ENCODE measurements around the gene TUBGCP2. TPM values are rescaled to one million over a fixed set of nuclear protein-coding genes. Genes with fewer than 3 reads are reported as not detected.

TUBGCP2 gene
- total RNA-seq, 1 donor from 2014 or later = 55.4 TPM

GRCh38 chr10:133299224-133299623, 9.4 kb downstream of the TUBGCP2 start:
- no peak overlapping the region for H3K4me3 Mint-ChIP-seq
- no peak overlapping the region for H3K4me3 ChIP-seq
- H3K4me1 Mint-ChIP-seq = no peaks in the 10 kb centered on the region
- TF ChIP-seq CTCF (IDR thresholded peaks at IDR 0.05) (no peak), EZH2phosphoT487 (IDR thresholded peaks at IDR 0.05) (no peak), EZH2 (IDR thresholded peaks at IDR 0.05) (no peak)
- H3K79me2 ChIP-seq (ENCODE audit: low read depth) = peaks cover 17% of the 10 kb centered on the region
- no peaks in the 10 kb centered on the region for H3K9me3 Mint-ChIP-seq
- no peaks in the 10 kb centered on the region for H3K9me3 ChIP-seq (ENCODE audit: low read depth)
- peaks cover 25% of the 10 kb centered on the region for H3K36me3 Mint-ChIP-seq
- no peak overlapping the region for H3K27ac Mint-ChIP-seq
- no peak for DNase-seq (ENCODE audit: low spot score)
- no peaks in the 10 kb centered on the region for H3K4me1 ChIP-seq
- H3F3A ChIP-seq (ENCODE audit: low read depth) = no peaks in the 10 kb centered on the region
- no peaks in the 10 kb centered on the region for H3K27me3 ChIP-seq
- H3K4me2 ChIP-seq = no peak overlapping the region
- no peaks in the 10 kb centered on the region for H3K36me3 ChIP-seq
- H4K20me1 ChIP-seq (ENCODE audit: low read depth) = peaks cover 17% of the 10 kb centered on the region
- no peak overlapping the region for H2AFZ ChIP-seq (replicated peaks)
- no peak overlapping the region for H3K9ac ChIP-seq
- H3K27me3 Mint-ChIP-seq (ENCODE audit: insufficient read depth, low read depth) = peaks cover 3% of the 10 kb centered on the region
- no peak overlapping the region for H3K27ac ChIP-seq

GRCh38 chr10:133298466-133298865, 10.2 kb downstream of the TUBGCP2 start:
- H3K9me3 Mint-ChIP-seq = no peaks in the 10 kb centered on the region
- no peaks in the 10 kb centered on the region for H3K9me3 ChIP-seq (ENCODE audit: low read depth)
- no peak for TF ChIP-seq EZH2phosphoT487 (IDR thresholded peaks at IDR 0.05)
- no peak for TF ChIP-seq CTCF (IDR thresholded peaks at IDR 0.05)
- TF ChIP-seq EZH2 (IDR thresholded peaks at IDR 0.05) = no peak

GRCh38 chr10:133297504-133297903, 11.2 kb downstream of the TUBGCP2 start:
- no peaks in the 10 kb centered on the region for H3K4me1 Mint-ChIP-seq
- no peak overlapping the region for H3K9ac ChIP-seq
- no peak overlapping the region for H3K27ac ChIP-seq
- peaks cover 1% of the 10 kb centered on the region for H3K27me3 Mint-ChIP-seq (ENCODE audit: insufficient read depth, low read depth)
- H3K4me3 ChIP-seq = no peak overlapping the region
- no peak for TF ChIP-seq EZH2 (IDR thresholded peaks at IDR 0.05)
- TF ChIP-seq EZH2phosphoT487 (IDR thresholded peaks at IDR 0.05) = no peak
- TF ChIP-seq CTCF (IDR thresholded peaks at IDR 0.05) = no peak
- H2AFZ ChIP-seq (replicated peaks) = no peak overlapping the region
- no peak for DNase-seq (ENCODE audit: low spot score)
- peaks cover under 1% of the 10 kb centered on the region for H4K20me1 ChIP-seq (ENCODE audit: low read depth)
- H3K36me3 ChIP-seq = no peaks in the 10 kb centered on the region
- peaks cover 2% of the 10 kb centered on the region for H3K79me2 ChIP-seq (ENCODE audit: low read depth)
- no peak overlapping the region for H3K27ac Mint-ChIP-seq
- H3K9me3 ChIP-seq (ENCODE audit: low read depth) = no peaks in the 10 kb centered on the region
- H3K27me3 ChIP-seq = no peaks in the 10 kb centered on the region
- H3K9me3 Mint-ChIP-seq = no peaks in the 10 kb centered on the region
- H3K4me2 ChIP-seq = no peak overlapping the region
- H3K4me1 ChIP-seq = no peaks in the 10 kb centered on the region
- H3K4me3 Mint-ChIP-seq = no peak overlapping the region
- peaks cover 25% of the 10 kb centered on the region for H3K36me3 Mint-ChIP-seq
- no peaks in the 10 kb centered on the region for H3F3A ChIP-seq (ENCODE audit: low read depth)

More at GRCh38 chr10:133298466-133298865, 10.2 kb downstream of the TUBGCP2 start:
- Histone ChIP-seq H3K27ac (no peak overlapping the region), H3K4me2 (no peak overlapping the region), H2AFZ (replicated peaks) (no peak overlapping the region), H4K20me1 (ENCODE audit: low read depth) (peaks cover 10% of the 10 kb centered on the region), H3K4me1 (no peaks in the 10 kb centered on the region), H3K36me3 (no peaks in the 10 kb centered on the region), H3K27me3 (no peaks in the 10 kb centered on the region), H3K4me3 (no peak overlapping the region), H3K9ac (no peak overlapping the region), H3F3A (ENCODE audit: low read depth) (no peaks in the 10 kb centered on the region), H3K79me2 (ENCODE audit: low read depth) (peaks cover 10% of the 10 kb centered on the region)
- no peak overlapping the region for H3K4me3 Mint-ChIP-seq
- H3K27ac Mint-ChIP-seq = no peak overlapping the region
- H3K27me3 Mint-ChIP-seq (ENCODE audit: insufficient read depth, low read depth) = peaks cover 3% of the 10 kb centered on the region
- no peaks in the 10 kb centered on the region for H3K4me1 Mint-ChIP-seq
- H3K36me3 Mint-ChIP-seq = peaks cover 25% of the 10 kb centered on the region
- no peak for DNase-seq (ENCODE audit: low spot score)

All from neural progenitor cell (in vitro differentiated cells).